CD14-positive monocyte (primary cell): Measurements from ENCODE around the gene UGT1A6. TPM values are rescaled to one million over a fixed set of nuclear protein-coding genes. Genes with fewer than 3 reads are reported as not detected.

Experiments used
- DNase-seq, 3 donors: peaks; one replicate each; pipeline ENCODE4 v3.0.0-alpha.2; 2011 to 2022
- H2AFZ ChIP-seq: 2 replicates; pipeline ENCODE4 v1.6.0; 2012; ENCODE audit warnings: mild to moderate bottlenecking, low read depth, low read length, inconsistent platforms; ENCODE audit not compliant: insufficient read depth, poor library complexity, severe bottlenecking
- H3K27ac ChIP-seq, 2 donors: 1 replicate in 1 of 2; 2 replicates in 1 of 2; pipeline ENCODE4 v1.5.1; 2012 to 2013; ENCODE audit warnings: low read length in 2 of 2, control low read depth in 1 of 2, inconsistent platforms in 1 of 2, low read depth in 1 of 2, mild to moderate bottlenecking in 1 of 2
- H3K27me3 ChIP-seq, 2 donors: one replicate each; pipeline versions ENCODE4 v1.6.0 to v1.6.1; 2011 to 2013; ENCODE audit warnings: low read length in 2 of 2; ENCODE audit not compliant: control insufficient read depth in 2 of 2, insufficient read depth in 2 of 2
- H3K36me3 ChIP-seq, 2 donors: replicated peaks in 1 of 2; 1 replicate in 1 of 2; 2 replicates in 1 of 2; pipeline versions ENCODE4 v1.5.1 to v1.6.1; 2012 to 2013; ENCODE audit warnings: low read length in 2 of 2, control low read depth in 1 of 2, inconsistent platforms in 1 of 2, mild to moderate bottlenecking in 1 of 2; ENCODE audit not compliant: insufficient read depth in 2 of 2, control insufficient read depth in 1 of 2
- H3K4me1 ChIP-seq, 2 donors: 1 replicate in 1 of 2; 2 replicates in 1 of 2; pipeline versions ENCODE4 v1.5.1 to v1.6.1; 2012 to 2013; ENCODE audit warnings: low read length in 2 of 2, control low read depth in 1 of 2, inconsistent platforms in 1 of 2, mild to moderate bottlenecking in 1 of 2, moderate library complexity in 1 of 2; ENCODE audit not compliant: insufficient read depth in 2 of 2, control insufficient read depth in 1 of 2
- H3K4me2 ChIP-seq: replicated peaks from 2 replicates; pipeline ENCODE3; 2012; ENCODE audit warnings: low read length, moderate library complexity, mild to moderate bottlenecking; ENCODE audit not compliant: poor library complexity, severe bottlenecking; ENCODE audit errors: extremely low read depth
- H3K4me3 ChIP-seq, 3 experiments: fragments of 200-600 bp in 1 of 3; sonication (generic) in 1 of 3; replicated peaks in 1 of 3; 1 replicate in 2 of 3; 2 replicates in 1 of 3; pipeline ENCODE4 v1.5.1; 2011 to 2013; ENCODE audit warnings: low read length in 3 of 3, mild to moderate bottlenecking in 3 of 3, control low read depth in 2 of 3, low read depth in 2 of 3, inconsistent platforms in 1 of 3, moderate library complexity in 1 of 3
- H3K79me2 ChIP-seq: 2 replicates; pipeline ENCODE4 v1.6.0; 2012; ENCODE audit warnings: mild to moderate bottlenecking, control low read depth, inconsistent platforms, low read length, moderate library complexity; ENCODE audit not compliant: insufficient read depth
- H3K9ac ChIP-seq: 2 replicates; pipeline ENCODE4 v1.6.0; 2017; ENCODE audit warnings: low read length, mild to moderate bottlenecking; ENCODE audit not compliant: insufficient read depth, poor library complexity, severe bottlenecking
- H3K9me3 ChIP-seq, 2 donors: replicated peaks in 1 of 2; 1 replicate in 1 of 2; 2 replicates in 1 of 2; pipeline versions ENCODE4 v1.5.1 to v1.6.1; 2012 to 2013; ENCODE audit warnings: low read length in 2 of 2, control low read depth in 1 of 2; ENCODE audit not compliant: control insufficient read depth in 1 of 2, insufficient read depth in 1 of 2
- H4K20me1 ChIP-seq: 2 replicates; pipeline ENCODE4 v1.6.0; 2012; ENCODE audit warnings: mild to moderate bottlenecking, low read length, control low read depth, moderate library complexity; ENCODE audit not compliant: insufficient read depth
- H3K27ac Mint-ChIP-seq, 7 donors: one replicate each; pipeline ENCODE4 v1.8.0; 2020; ENCODE audit warnings: mild to moderate bottlenecking in 7 of 7, mixed read lengths in 7 of 7, moderate library complexity in 6 of 7, inconsistent platforms in 2 of 7
- H3K27me3 Mint-ChIP-seq, 3 donors: one replicate each; pipeline ENCODE4 v1.8.0; 2021 to 2022; ENCODE audit warnings: low read depth in 3 of 3, mild to moderate bottlenecking in 3 of 3, mixed read lengths in 3 of 3, moderate library complexity in 3 of 3, inconsistent platforms in 1 of 3
- H3K36me3 Mint-ChIP-seq, 2 donors: one replicate each; pipeline ENCODE4 v1.8.0; 2020; ENCODE audit warnings: mixed read lengths in 2 of 2, inconsistent platforms in 1 of 2, mild to moderate bottlenecking in 1 of 2
- H3K4me1 Mint-ChIP-seq: one replicate; pipeline ENCODE4 v1.8.0; 2020; ENCODE audit warnings: mild to moderate bottlenecking, mixed read lengths
- H3K4me3 Mint-ChIP-seq, 2 donors: one replicate each; pipeline ENCODE4 v1.8.0; 2020; ENCODE audit warnings: mild to moderate bottlenecking in 2 of 2, mixed read lengths in 2 of 2, moderate library complexity in 1 of 2
- H3K9me3 Mint-ChIP-seq, 7 donors: one replicate each; pipeline ENCODE4 v1.8.0; 2020 to 2022; ENCODE audit warnings: mixed read lengths in 7 of 7, mild to moderate bottlenecking in 6 of 7, moderate library complexity in 6 of 7, inconsistent platforms in 2 of 7
- WGBS: methylation state at CpG from one replicate; pipeline ENCODE4 v1.1.5; 2013; ENCODE audit warnings: missing lambda C conversion rate; ENCODE audit not compliant: insufficient coverage; 5-methylcytosine and 5-hydroxymethylcytosine counted together
- intact Hi-C, 2 donors: fragments of 100-400 bp; cut with micrococcal nuclease; formaldehyde crosslinking; loops; one replicate each; pipeline versions ENCODE4 v1.15.0 to v1.15.1; 2023
- polyA plus RNA-seq, 3 donors: library from polyadenylated mRNA; depleted of rRNA in 1 of 3; unstranded in 2 of 3; stranded (reverse) in 1 of 3; fragments of 300-500 nt in 2 of 3; fragments of >200 nt in 1 of 3; fragmentation: Illumina TruSeq in 2 of 3; gene quantifications; 1 replicate in 2 of 3; 2 replicates in 1 of 3; pipeline ENCODE4 v1.2.3, GENCODE V29; 2012 to 2021
- TF ChIP-seq, protein P1 (sequence below): fragments of 200-600 bp; IDR thresholded peaks from one replicate; pipeline ENCODE4 v1.8.0; 2022; ENCODE audit warnings: antibody characterized with exemption, mild to moderate bottlenecking

The UGT1A6 gene
- polyA plus RNA-seq, 3 donors: not detected

DNA sequence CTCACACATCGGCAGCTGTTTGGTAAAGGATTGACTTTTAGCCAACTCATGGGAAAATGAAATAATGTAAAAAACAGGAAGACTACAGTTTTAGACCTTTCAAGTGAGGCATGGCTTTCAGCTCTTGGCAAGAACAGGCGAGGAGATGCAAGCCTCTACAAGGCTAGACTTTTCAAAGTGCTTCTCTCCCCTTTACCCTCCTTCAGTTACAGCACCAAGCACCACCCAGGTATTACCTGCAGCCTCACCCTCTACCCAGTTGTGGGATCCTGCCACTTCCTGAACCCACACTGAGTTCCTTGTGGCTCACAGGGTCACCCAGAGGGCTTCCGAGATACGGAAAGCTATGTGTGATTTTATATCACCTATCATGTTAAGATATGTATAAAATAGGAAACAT, 41.7 kb upstream of the UGT1A6 start:
- intact Hi-C loops: no loop called here
- no peak overlapping the region for H3K27ac Mint-ChIP-seq
- no peak overlapping the region for H3K4me3 Mint-ChIP-seq
- Histone ChIP-seq H3K27me3 (no peaks in the 10 kb centered on the region), H4K20me1 (no peaks in the 10 kb centered on the region), H3K27ac (no peak overlapping the region), H3K4me1 (no peaks in the 10 kb centered on the region), H3K9ac (no peak overlapping the region), H3K79me2 (no peaks in the 10 kb centered on the region), H2AFZ (no peak overlapping the region), H3K4me3 (no peak overlapping the region), H3K9me3 (peaks cover 0 to 2% of the 10 kb centered on the region in 2 donors), H3K36me3 (no peaks in the 10 kb centered on the region), H3K4me2 (no peak overlapping the region)
- WGBS: 71% methylated on average over 1 of the region's 4 CpGs
- H3K27me3 Mint-ChIP-seq: peaks cover 0 to 4% (median 3%) of the 10 kb centered on the region in 3 donors
- no peak for DNase-seq
- H3K9me3 Mint-ChIP-seq: peaks cover 4 to 15% (median 11%) of the 10 kb centered on the region in 7 donors
- TF ChIP-seq, protein P1, sequence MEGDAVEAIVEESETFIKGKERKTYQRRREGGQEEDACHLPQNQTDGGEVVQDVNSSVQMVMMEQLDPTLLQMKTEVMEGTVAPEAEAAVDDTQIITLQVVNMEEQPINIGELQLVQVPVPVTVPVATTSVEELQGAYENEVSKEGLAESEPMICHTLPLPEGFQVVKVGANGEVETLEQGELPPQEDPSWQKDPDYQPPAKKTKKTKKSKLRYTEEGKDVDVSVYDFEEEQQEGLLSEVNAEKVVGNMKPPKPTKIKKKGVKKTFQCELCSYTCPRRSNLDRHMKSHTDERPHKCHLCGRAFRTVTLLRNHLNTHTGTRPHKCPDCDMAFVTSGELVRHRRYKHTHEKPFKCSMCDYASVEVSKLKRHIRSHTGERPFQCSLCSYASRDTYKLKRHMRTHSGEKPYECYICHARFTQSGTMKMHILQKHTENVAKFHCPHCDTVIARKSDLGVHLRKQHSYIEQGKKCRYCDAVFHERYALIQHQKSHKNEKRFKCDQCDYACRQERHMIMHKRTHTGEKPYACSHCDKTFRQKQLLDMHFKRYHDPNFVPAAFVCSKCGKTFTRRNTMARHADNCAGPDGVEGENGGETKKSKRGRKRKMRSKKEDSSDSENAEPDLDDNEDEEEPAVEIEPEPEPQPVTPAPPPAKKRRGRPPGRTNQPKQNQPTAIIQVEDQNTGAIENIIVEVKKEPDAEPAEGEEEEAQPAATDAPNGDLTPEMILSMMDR: no peak
- no peaks in the 10 kb centered on the region for H3K36me3 Mint-ChIP-seq
- H3K4me1 Mint-ChIP-seq: no peaks in the 10 kb centered on the region

DNA sequence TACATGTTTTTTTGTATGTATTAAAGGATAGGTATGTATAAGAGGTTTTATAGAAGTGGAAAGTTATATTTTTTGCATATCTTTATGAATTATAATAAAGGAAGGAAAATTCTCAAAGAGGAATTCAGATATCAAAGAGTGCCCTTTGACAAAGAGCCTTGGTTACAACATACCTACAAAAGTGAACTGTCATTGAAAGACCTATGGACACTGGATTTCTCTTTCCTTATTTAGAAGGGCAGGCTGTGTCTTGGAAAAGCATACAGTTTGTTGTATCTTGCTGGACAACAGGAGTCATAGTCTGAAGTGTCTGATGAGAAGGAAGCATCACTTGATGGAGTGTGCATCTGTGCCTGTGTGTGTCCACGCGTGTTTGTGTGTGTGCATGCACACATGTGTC, 41.3 kb upstream of the UGT1A6 start:
- Mint-ChIP-seq H3K27ac (no peak overlapping the region), H3K27me3 (peaks cover 0 to 4% (median 3%) of the 10 kb centered on the region in 3 donors), H3K4me3 (no peak overlapping the region), H3K4me1 (no peaks in the 10 kb centered on the region), H3K36me3 (no peaks in the 10 kb centered on the region), H3K9me3 (peaks cover 0 to 12% (median 7%) of the 10 kb centered on the region in 7 donors)
- Histone ChIP-seq H3K79me2 (no peaks in the 10 kb centered on the region), H2AFZ (no peak overlapping the region), H3K4me3 (no peak overlapping the region), H4K20me1 (no peaks in the 10 kb centered on the region), H3K27me3 (no peaks in the 10 kb centered on the region), H3K4me1 (no peaks in the 10 kb centered on the region), H3K4me2 (no peak overlapping the region), H3K9me3 (no peaks in the 10 kb centered on the region), H3K9ac (no peak overlapping the region), H3K36me3 (no peaks in the 10 kb centered on the region), H3K27ac (no peak overlapping the region)
- intact Hi-C loops: no loop called here
- no peak for DNase-seq
- WGBS: no CpG with 5 or more reads among the region's 2 CpGs
- TF ChIP-seq, protein P1: no peak
